Neural progenitor cell (in vitro differentiated cells): ENCODE results near the gene NME9. TPM values are rescaled to one million over a fixed set of nuclear protein-coding genes. Genes with fewer than 3 reads are reported as not detected.

ENCODE experiments used
- DNase-seq: peaks from one replicate; pipeline ENCODE4 v3.0.0-alpha.2; 2016; ENCODE audit warnings: low spot score
- H2AFZ ChIP-seq: fragments of 200-600 bp; sonication (generic); replicated peaks from 2 replicates; pipeline ENCODE4 v1.6.1; 2016; ENCODE audit warnings: antibody characterized with exemption
- H3F3A ChIP-seq: fragments of 200-600 bp; sonication (generic); 2 replicates; pipeline ENCODE4 v1.6.1; 2016; ENCODE audit warnings: antibody characterized with exemption, low read depth
- H3K27ac ChIP-seq: fragments of 200-600 bp; sonication (generic); 2 replicates; pipeline ENCODE4 v1.5.1; 2016; ENCODE audit warnings: mild to moderate bottlenecking
- H3K27me3 ChIP-seq: fragments of 200-600 bp; sonication (generic); 2 replicates; pipeline ENCODE4 v1.6.1; 2016; ENCODE audit warnings: mild to moderate bottlenecking, moderate library complexity
- H3K36me3 ChIP-seq: fragments of 200-600 bp; sonication (generic); 2 replicates; pipeline ENCODE4 v1.5.1; 2016
- H3K4me1 ChIP-seq: fragments of 200-600 bp; sonication (generic); 2 replicates; pipeline ENCODE4 v1.6.1; 2016; ENCODE audit warnings: mixed run types
- H3K4me2 ChIP-seq: fragments of 200-600 bp; sonication (generic); 2 replicates; pipeline ENCODE4 v1.6.1; 2016
- H3K4me3 ChIP-seq: fragments of 200-600 bp; sonication (generic); 2 replicates; pipeline ENCODE4 v1.5.1; 2016
- H3K79me2 ChIP-seq: fragments of 200-600 bp; sonication (generic); 2 replicates; pipeline ENCODE4 v1.6.1; 2016; ENCODE audit warnings: low read depth
- H3K9ac ChIP-seq: fragments of 200-600 bp; sonication (generic); 2 replicates; pipeline ENCODE4 v1.6.1; 2016
- H3K9me3 ChIP-seq: fragments of 200-600 bp; sonication (generic); 2 replicates; pipeline ENCODE4 v1.5.1; 2016; ENCODE audit warnings: low read depth
- H4K20me1 ChIP-seq: fragments of 200-600 bp; sonication (generic); 2 replicates; pipeline ENCODE4 v1.6.1; 2016; ENCODE audit warnings: low read depth
- H3K27ac Mint-ChIP-seq: 3 replicates; pipeline ENCODE4 v1.8.0; 2021; ENCODE audit warnings: mixed read lengths
- H3K27me3 Mint-ChIP-seq: 2 replicates; pipeline ENCODE4 v1.8.0; 2022; ENCODE audit warnings: low read depth, mild to moderate bottlenecking, inconsistent platforms, moderate library complexity, mixed read lengths; ENCODE audit not compliant: insufficient read depth
- H3K36me3 Mint-ChIP-seq: 3 replicates; pipeline ENCODE4 v1.8.0; 2021; ENCODE audit warnings: mixed read lengths
- H3K4me1 Mint-ChIP-seq: 3 replicates; pipeline ENCODE4 v1.8.0; 2021; ENCODE audit warnings: mixed read lengths
- H3K4me3 Mint-ChIP-seq: 3 replicates; pipeline ENCODE4 v1.8.0; 2021; ENCODE audit warnings: mild to moderate bottlenecking, moderate library complexity, mixed read lengths
- H3K9me3 Mint-ChIP-seq: 3 replicates; pipeline ENCODE4 v1.8.0; 2020; ENCODE audit warnings: mixed read lengths
- EZH2 ChIP-seq: fragments of 200-600 bp; sonication (generic); IDR thresholded peaks from 2 replicates; pipeline ENCODE4 v1.6.1; 2017; ENCODE audit warnings: antibody characterized with exemption, mild to moderate bottlenecking, moderate library complexity
- EZH2phosphoT487 ChIP-seq: fragments of 200-600 bp; sonication (generic); IDR thresholded peaks from 2 replicates; pipeline ENCODE4 v1.6.1; 2017; ENCODE audit warnings: antibody characterized with exemption
- total RNA-seq: library from RNA; depleted of rRNA; stranded (reverse); fragments of >200 nt; gene quantifications from 2 replicates; pipeline ENCODE4 v1.2.3, GENCODE V29; 2015; ENCODE audit warnings: low replicate concordance
- TF ChIP-seq, protein P1 (sequence below): fragments of 200-600 bp; sonication (generic); IDR thresholded peaks from 2 replicates; pipeline ENCODE4 v1.5.1; 2017; ENCODE audit warnings: antibody characterized with exemption, mild to moderate bottlenecking

Gene NME9
- total RNA-seq, 1 donor from 2014 or later: 1.1 TPM

GRCh38 chr3:138329984-138330293, 288 bp upstream of the NME9 start:
- H3K27me3 ChIP-seq: no peaks in the 10 kb centered on the region
- H3K4me1 Mint-ChIP-seq: peaks cover 19% of the 10 kb centered on the region

DNA sequence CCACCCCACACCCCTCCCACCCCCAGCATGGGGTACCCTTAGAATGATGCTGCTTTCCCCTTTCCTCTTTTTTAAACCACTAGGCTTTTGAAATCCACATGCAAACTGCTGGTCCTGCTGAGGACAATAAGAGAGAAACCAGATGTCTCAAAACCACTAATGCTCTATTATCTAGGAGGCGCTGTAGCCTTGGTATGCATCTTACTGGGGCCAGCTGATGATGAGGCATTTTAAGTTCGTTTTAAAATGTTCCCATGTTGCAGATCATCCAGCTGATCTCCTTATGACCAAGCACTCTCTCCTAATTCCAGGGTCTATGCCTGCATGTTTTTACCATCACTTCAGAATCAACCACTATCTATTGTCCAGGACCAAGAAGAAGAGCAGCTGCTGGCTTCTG, 1.3 kb downstream of the NME9 start:
- Histone ChIP-seq H3K4me1 (peaks cover 11% of the 10 kb centered on the region), H3K4me3 (no peak overlapping the region)

More at GRCh38 chr3:138329984-138330293, 288 bp upstream of the NME9 start:
- Histone ChIP-seq H3K4me1 (peaks cover 11% of the 10 kb centered on the region), H3F3A (no peaks in the 10 kb centered on the region), H3K9ac (no peak overlapping the region), H3K4me2 (peak overlapping the region; percentile 98), H3K9me3 (no peaks in the 10 kb centered on the region), H3K36me3 (no peaks in the 10 kb centered on the region), H3K27ac (no peak overlapping the region), H4K20me1 (no peaks in the 10 kb centered on the region), H3K79me2 (no peaks in the 10 kb centered on the region), H2AFZ (peak overlapping the region; percentile 92), H3K4me3 (peak overlapping the region; percentile 75)
- no peaks in the 10 kb centered on the region for H3K36me3 Mint-ChIP-seq
- TF ChIP-seq, protein P1, sequence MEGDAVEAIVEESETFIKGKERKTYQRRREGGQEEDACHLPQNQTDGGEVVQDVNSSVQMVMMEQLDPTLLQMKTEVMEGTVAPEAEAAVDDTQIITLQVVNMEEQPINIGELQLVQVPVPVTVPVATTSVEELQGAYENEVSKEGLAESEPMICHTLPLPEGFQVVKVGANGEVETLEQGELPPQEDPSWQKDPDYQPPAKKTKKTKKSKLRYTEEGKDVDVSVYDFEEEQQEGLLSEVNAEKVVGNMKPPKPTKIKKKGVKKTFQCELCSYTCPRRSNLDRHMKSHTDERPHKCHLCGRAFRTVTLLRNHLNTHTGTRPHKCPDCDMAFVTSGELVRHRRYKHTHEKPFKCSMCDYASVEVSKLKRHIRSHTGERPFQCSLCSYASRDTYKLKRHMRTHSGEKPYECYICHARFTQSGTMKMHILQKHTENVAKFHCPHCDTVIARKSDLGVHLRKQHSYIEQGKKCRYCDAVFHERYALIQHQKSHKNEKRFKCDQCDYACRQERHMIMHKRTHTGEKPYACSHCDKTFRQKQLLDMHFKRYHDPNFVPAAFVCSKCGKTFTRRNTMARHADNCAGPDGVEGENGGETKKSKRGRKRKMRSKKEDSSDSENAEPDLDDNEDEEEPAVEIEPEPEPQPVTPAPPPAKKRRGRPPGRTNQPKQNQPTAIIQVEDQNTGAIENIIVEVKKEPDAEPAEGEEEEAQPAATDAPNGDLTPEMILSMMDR: no peak
- TF ChIP-seq EZH2 (no peak), EZH2phosphoT487 (no peak)
- DNase-seq: no peak
- peak overlapping the region; percentile 95 for H3K4me3 Mint-ChIP-seq
- H3K9me3 Mint-ChIP-seq: no peaks in the 10 kb centered on the region
- H3K27ac Mint-ChIP-seq: no peak overlapping the region
- peaks cover 4% of the 10 kb centered on the region for H3K27me3 Mint-ChIP-seq

DNA sequence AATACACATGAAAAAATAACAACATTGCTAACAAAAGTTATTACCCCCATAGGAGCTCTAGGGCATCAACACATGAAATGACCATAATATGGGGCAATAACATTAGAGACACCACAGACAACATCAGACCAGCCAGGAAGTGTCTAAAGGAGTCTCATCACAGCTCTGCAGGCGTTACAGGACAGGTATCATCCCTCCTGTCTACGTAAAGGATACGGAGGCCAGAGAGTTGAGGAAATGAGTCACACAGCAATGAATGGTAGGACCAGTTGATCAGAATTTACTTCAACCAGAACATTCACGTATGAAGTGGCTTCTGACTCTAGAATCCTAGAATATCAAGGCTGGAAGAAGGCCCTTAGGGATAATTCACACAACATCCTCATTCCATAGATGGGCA, 1.8 kb downstream of the NME9 start:
- Histone ChIP-seq H3K9ac (no peak overlapping the region), H3K4me1 (peaks cover 11% of the 10 kb centered on the region), H2AFZ (no peak overlapping the region), H4K20me1 (no peaks in the 10 kb centered on the region), H3F3A (no peaks in the 10 kb centered on the region), H3K79me2 (no peaks in the 10 kb centered on the region), H3K4me3 (no peak overlapping the region), H3K27me3 (no peaks in the 10 kb centered on the region), H3K36me3 (no peaks in the 10 kb centered on the region), H3K4me2 (no peak overlapping the region), H3K9me3 (no peaks in the 10 kb centered on the region), H3K27ac (no peak overlapping the region)
- peaks cover 4% of the 10 kb centered on the region for H3K27me3 Mint-ChIP-seq
- peaks cover 19% of the 10 kb centered on the region for H3K4me1 Mint-ChIP-seq
- TF ChIP-seq EZH2phosphoT487 (no peak), EZH2 (no peak)
- TF ChIP-seq, protein P1: no peak
- no peak overlapping the region for H3K27ac Mint-ChIP-seq
- H3K36me3 Mint-ChIP-seq: peaks cover 3% of the 10 kb centered on the region
- H3K4me3 Mint-ChIP-seq: no peak overlapping the region
- DNase-seq: no peak
- H3K9me3 Mint-ChIP-seq: no peaks in the 10 kb centered on the region

More for the DNA sequence above, 1.3 kb downstream of the NME9 start:
- Mint-ChIP-seq H3K9me3 (no peaks in the 10 kb centered on the region), H3K4me3 (peak overlapping the region; percentile 95), H3K27ac (no peak overlapping the region), H3K4me1 (peaks cover 19% of the 10 kb centered on the region), H3K36me3 (peaks cover 2% of the 10 kb centered on the region), H3K27me3 (peaks cover 4% of the 10 kb centered on the region)
- Histone ChIP-seq H3K4me2 (peak overlapping the region; percentile 98), H2AFZ (no peak overlapping the region), H3F3A (no peaks in the 10 kb centered on the region), H3K27me3 (no peaks in the 10 kb centered on the region), H3K79me2 (no peaks in the 10 kb centered on the region), H4K20me1 (no peaks in the 10 kb centered on the region), H3K27ac (no peak overlapping the region), H3K36me3 (no peaks in the 10 kb centered on the region), H3K9me3 (no peaks in the 10 kb centered on the region), H3K9ac (no peak overlapping the region)
- DNase-seq: peak; percentile 33
- TF ChIP-seq, protein P1: peak; percentile 27
- TF ChIP-seq EZH2: no peak
- TF ChIP-seq EZH2phosphoT487: no peak
